EH (cell line): ENCODE results near the gene IRF2.

Experiments used
- DNase-seq: peaks from one replicate; pipeline ENCODE4 v3.0.0-alpha.2; 2015; ENCODE audit warnings: low read depth

Gene IRF2

DNA sequence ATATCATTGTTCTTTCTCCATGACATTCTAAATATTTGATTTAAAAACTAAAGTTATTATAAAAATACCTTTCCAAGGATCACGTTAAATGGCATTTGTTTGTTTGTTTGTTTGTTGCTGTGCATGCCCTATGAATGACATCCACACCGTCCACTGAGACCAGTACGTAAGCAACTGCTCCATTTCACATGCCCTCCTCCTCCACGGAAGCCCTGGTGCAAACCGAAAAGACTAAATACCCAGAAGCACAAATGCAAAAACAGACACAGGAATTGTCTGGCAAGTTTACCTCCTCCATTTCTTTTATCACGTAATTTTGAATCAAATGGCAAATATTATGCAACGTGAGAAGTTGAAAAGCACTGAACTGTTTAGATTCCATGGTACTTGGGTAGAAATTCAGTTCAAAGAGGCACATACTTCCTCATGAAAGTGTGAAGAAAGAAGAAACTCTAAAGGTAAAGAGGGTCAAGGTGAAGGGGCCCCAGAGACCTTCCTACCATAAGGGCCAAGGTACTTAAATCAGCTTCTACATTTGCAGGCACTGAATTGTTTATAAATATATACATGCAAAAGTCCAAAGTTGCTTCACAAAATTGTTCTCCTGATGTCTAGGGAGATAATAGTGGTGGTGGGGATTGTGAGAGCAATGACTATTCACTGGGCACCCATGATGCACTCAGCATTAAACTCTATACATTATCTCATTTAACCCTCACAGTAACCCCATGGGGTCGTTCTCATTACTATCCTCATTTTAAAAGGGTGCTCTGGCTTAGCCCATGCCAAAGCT is 23.4 kb downstream of the IRF2 start:
- DNase-seq, result no peak

DNA sequence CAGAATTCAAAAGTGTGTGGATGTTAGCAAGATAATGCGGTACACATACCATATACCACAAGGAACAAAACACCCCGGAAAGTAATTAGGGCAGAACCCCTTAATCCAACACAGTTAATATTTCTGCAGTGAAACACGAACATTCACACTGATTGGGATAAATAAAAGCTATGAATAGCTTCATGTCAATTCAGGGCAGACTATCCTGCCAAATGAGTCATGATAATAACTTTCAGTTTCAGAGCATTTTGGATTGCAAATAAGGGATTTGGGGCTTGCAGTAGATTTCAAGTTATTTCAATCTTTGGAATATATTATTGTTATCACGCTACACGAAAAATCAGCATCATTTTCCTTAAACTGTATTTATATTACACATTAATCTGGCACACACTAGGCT is 24.3 kb downstream of the IRF2 start:
- peak; percentile 77 for DNase-seq

DNA sequence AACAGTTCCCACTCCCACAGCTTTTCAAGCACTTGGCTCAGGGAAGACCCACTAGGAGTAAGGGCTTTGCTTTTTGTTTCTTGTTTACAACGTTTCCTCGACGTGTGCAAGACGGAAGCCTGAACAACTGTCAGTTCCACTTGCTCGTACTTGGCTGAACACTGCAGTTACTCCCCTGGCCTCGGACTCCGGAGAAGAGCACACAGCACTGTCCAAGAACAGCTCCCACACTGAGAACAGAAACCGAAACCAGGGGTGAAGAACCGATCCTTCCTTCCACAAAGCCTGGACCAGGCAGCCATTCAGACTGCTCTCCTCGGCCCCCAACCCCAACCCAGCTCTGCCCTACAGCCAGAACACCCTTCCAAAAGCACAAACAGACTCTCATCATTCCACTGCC is 25.5 kb downstream of the IRF2 start:
- DNase-seq, result peak; percentile 63

DNA sequence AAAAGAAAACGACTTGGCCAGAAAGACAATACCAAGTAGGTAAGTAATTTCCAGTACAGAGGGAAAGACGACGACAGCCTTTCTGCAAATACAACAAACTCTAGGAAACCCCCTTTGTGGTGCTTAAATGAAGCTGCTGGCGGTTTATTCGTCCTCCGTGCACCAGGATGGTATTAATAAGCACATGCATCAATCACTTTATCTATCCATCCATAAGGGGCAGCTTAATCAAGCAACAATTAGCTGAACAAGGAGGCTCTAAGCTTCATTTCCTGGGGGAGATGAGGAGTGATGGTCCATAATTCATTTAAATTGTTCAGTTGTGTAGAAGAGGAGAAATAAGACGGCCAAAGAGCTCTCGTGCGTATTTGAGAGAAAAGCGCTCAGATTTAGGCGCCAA is 26.2 kb downstream of the IRF2 start:
- no peak for DNase-seq

DNA sequence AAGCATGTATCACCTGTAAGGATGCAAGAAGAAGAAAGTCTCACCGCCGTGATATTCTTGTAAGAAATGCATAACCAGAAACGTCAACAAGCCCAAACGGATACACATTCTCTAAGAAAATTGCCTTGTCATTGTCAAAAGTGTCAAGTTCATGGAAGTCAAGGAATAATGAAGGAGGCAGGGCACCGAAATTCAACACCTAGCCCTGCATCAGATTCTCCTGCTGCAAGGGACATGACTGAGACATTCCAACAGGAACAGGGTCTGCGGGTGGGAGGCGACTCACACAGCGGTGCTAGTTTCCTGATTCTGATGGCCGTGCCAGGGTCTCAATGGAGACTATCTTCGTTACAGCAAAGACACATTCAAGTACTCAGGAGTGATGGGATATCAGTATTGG is 26.7 kb downstream of the IRF2 start:
- DNase-seq, result no peak

DNA sequence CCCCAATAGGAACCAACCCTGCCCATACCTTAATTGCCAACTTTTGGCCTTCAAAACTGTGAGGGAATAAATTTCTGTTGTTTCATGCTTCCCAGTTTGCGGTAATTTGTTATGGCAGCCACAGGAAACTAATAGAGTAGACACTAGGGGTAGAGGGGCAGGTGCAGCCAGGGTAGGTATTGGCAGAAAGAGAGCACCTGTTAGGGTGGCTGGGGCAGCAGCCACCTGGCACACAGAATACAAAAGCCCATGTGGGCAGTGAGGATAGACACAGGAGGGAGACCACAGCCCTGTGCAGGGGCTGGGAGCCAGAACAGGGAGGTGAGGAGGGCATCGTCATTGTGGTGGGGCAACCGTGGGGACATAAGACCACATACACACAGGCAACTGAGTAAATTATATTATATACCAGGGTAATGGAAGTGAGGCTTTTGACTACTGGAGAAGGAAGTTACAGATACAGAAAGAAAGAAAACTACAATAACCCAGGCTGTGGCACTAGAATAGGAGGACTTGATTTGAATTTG is 28.2 kb downstream of the IRF2 start:
- no peak for DNase-seq

DNA sequence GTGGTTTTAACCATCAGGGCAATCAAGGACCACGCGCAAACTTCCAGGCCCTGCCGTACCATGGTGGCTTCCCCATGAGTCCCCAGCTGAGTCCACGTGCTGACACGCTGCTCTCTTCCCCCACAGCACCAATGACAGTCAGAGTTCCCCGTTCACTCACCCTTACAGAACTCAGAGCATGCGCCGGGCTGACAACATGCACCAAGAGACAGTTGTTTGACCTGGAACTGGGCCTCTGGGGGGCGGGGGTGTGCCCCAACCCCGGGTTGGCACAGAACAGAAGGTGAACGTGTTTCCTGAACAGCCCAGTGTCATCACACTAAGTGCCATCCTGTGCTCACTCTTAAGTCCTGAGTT is 29.4 kb downstream of the IRF2 start:
- no peak for DNase-seq

DNA sequence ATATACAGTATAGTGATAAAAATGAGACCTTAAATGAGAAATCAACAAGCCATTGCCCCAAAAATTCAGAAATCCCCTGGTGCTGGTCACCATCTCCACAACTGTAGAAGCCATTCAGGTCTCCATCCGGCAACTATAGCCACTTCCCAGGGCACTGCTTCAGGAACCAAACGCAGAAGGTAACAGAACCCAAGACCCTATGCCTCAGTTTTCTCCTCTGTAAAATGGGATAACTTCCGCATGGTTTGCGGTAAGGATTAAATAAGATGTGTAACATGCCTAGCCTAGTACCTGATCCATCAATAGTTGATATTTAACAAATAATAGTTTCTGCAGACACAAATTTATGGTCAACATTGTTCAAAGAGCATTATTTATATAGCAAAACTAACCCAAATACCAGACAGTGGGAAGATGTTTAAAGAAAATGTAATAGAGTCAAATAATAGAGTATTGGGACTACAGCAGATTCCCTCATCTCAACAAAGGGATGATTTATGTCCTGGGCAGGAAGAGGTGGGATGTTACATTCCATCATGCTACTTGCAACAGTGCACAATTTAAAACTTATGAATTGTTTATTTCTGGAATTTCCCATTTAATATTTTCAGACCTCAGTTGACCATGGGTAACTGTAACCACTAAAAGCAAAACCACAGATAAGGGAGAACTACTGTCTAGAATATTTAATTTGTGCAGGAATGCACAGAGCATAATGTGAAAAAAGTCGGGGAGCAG is 30.0 kb downstream of the IRF2 start:
- peak; percentile 44 for DNase-seq

DNA sequence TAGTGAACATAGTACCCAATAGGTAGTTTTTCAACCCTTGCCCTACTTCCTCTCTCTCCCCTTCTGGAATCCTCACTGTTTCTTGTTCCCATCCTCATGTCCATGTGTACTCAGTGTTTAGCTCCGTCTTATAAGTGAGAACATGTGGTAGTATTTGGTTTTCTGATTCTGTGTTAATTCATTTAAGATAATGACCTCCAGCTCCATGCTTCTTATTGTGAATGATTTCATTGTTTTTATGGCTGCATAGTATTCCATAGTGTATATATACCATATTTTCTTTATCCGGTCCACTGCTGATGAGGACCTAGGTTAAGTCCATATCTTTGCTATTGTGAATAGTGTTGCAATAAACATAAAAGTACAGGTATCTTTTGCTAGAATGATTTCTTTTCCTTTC is 31.0 kb downstream of the IRF2 start:
- no peak for DNase-seq

DNA sequence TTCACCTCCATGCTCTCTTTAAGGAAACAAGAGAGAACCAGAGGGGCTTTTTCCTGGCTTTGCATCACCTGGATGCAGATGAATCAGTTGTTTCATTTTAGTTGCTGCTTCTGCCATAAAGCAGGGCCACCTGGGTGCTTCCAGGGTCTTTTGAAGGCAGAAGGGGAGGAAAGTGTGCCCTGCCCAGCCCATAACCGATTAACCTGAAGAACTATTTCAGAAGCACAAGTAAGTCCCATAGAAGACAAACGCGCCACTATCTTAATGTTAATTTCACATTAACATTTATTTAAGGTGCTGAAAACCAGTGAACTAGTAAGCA is 32.1 kb downstream of the IRF2 start:
- DNase-seq, result no peak

DNA sequence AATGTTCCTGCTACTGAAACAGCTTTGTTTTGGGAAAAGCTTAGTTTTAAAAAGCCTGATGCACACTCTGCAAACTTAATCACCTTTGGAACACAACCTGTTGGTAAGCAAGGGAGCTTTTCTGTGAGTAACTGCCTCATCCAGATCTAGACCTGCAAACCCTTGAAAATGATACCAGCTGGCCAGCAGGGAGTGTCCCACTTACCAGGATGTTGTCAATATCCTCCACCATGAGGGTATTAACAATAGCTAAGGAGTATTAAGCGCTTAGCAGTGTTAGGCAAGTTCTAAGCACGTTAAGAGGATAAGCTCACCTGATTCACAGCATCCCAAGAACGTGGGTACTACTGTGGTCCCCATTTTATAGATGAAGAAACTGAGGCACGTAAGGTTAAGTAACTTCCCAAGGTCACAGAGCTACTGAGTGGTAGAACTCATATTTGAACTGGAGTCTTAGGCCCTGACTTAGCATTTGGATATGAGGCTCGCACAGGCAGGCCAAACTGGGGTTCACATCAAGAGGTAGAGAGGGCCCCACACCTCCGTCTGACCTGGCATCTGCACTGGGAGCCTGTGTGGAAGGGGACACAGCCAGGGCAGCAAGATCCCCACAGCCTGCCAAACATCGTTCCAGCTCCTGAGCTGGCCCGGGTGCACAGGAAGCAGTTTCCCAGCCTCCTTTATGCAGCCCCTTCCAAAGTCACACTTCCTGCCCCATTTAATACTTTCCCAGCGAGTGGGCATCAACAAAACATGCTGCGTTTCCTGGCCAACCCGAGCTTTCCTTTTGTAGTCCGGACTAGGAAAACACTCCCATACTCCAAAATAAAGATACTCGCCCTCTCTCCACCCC is 32.7 kb downstream of the IRF2 start:
- peak; percentile 67 for DNase-seq

DNA sequence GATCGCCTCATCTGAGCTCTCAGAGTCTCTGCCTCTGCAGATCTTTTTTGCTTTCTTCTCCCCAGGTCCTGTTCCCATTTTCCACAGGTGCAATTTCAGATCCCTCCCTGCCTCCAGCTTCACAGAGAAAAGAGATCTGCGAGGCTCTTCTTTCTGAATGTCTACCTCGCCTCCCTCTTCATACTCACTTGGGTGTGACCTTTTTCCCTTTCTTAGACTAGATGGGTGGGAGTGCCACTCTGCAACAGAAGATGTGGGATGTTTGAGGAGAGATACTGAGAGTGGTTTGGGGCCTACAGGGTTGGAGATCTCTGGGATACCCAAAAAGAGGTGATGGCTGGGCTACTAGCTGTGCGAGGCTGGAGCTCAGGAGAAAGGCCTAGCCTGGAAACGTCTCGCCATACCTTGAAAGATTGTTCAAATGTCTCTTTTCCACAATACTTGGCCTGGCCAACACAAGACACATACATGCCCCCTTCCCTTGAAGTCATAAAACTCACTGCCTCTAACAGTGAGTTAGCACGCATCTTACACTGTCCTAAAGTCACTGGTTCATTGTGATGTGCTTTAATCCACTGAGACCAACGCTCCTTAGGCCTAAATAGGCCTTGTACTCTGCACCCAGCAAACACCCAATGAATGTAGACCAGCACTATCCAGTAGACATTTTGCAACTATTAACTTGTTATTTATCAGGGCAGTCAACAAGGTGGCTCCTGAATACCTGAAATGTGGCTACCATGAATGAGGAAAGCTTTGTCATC is 33.6 kb downstream of the IRF2 start:
- DNase-seq, result no peak

DNA sequence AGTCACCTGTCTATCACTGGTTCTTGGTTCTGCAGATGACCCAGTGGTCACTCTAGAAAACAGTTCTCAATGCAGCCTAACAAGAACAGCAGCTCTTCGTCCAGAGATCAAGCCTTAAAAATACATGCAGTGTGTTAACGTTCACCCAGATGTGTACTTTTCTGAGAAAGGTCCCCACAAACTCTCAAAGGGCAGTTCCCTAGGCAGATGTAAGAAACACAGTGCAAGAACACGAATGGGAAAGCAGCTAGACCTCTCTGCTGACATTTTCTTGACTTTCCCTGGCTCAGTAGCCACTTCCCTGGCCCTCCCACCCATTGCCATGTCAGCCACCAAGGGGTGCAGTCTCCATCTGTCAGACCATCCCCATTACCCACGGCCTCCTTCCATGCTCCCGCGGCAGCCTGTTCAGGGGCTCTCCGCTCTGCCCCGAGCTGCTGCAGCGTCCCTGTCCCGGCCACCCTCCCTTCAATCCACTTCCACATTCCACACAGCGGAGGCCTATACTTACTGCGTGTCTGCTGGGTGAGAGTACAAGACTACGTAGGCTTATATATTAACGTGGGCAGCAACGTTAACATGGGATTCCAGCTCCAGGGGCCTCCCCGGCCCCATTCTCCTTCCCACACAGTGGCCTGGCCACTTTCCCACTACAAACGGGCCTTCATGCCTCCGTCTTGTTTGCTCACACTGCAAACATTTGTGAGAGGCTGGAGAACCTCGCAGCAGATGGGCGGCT is 34.3 kb downstream of the IRF2 start:
- DNase-seq, result no peak

DNA sequence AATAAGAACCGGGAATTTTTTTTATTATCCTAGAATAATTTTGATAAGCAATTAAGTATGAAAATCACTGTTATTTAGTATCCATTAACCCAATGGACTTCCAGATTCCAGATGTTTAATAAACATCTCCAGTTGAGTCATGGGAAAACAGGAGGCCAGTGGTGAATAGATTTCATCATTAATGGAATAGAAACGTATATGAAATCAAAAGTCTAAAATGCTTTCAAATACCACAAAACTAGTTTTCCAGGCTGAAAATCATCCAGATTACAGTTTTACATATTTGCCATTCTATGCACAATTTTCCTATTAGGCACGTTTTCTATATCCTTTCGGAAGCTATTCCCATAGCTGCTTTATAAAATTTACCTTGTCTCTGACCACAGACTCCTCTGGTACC is 35.0 kb downstream of the IRF2 start:
- no peak for DNase-seq

DNA sequence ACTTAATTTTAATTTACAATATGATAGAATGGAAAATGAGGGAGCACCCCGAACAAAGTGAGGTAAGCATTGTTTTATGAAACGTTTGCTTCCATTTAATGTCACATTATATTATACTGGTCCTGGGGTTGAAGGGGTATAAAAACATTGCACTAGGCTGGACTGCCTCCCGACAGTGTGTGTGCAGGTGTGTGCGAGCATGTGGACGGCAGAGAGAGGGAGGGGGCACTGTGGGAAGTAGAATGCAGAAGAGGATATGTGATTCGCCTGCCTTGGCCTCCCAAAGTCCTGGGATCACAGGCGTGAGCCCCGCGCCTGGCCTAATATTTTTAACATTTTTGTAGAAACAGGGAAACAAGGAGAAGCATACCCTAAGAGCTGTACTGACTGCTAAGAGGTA is 36.0 kb downstream of the IRF2 start:
- DNase-seq, result no peak

DNA sequence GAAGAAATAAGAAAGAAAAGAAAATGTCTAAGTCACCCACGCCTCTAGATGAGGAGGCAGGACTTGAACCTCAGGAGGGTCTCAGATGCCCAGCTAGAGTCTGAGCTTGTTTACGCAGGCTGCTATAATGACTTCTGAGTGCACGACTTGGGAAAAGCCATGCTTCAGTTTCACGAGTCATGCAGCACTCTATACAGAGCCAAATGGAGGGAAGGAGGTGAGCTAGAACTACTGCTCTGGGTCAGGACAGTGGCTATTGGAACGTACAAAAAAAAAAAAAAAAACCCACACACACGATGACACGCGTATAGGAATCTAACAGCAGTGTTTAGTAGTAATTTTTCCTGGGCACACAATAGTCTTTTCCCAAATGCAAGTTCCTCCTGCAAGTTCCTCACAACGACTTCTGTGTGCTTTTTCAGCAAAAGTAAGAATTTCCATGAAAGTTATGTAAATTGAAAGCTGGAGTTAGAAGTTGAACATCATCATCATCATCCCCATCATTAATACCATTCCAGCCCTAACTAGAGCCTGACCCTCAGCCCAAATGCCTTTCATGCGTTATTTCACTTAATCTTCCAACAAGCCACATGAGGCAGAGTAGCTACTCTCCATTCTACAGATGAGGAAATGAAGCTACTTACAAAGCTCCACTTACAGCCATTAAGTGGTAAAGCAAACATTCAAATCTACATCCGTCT is 36.6 kb downstream of the IRF2 start:
- DNase-seq, result peak; percentile 30

DNA sequence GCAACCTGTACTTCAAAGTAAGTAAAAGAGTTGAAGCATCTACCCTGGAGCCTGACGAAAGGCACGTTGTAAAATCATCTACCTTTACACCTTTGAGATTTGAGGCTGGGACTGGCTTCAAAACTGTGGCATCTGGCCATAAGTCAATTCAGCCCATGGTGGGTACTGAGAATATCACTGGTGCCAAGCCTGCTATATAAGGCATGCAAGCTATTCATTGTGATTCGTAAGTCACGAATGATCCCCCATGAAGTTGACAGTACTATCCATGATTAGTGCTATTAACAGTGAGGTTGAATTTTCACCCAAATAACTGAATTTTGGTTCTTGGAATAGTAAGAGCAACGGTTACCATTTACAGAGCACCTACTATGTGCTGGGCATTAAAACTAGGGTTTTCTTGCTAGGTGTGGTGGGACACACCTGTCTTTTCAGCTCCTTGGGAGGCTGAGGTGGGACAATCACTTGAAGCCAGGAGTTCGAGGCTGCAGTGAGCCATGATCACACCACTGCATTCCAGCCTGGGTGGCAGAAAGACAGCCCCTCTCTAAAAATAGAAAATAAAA is 39.8 kb downstream of the IRF2 start:
- peak; percentile 32 for DNase-seq

DNA sequence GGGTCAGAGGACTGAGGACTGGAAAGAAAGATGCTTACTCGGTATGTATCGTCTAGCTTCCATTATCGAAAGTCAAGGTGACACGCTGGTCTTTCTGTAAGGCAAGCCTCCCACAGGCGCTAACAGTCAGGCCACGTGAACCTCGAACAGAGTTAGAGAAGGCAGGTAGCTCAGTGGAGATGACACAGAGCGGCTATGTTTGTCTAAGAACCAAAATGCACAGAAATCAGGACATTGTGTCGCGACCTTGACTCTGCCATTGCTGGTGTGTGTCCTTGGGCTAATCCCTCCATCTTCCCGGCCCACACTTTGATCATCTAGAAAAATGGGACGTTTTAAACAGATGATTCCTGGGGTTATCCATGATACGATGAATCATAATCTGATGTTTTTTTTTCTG is 40.3 kb downstream of the IRF2 start:
- DNase-seq, result no peak

DNA sequence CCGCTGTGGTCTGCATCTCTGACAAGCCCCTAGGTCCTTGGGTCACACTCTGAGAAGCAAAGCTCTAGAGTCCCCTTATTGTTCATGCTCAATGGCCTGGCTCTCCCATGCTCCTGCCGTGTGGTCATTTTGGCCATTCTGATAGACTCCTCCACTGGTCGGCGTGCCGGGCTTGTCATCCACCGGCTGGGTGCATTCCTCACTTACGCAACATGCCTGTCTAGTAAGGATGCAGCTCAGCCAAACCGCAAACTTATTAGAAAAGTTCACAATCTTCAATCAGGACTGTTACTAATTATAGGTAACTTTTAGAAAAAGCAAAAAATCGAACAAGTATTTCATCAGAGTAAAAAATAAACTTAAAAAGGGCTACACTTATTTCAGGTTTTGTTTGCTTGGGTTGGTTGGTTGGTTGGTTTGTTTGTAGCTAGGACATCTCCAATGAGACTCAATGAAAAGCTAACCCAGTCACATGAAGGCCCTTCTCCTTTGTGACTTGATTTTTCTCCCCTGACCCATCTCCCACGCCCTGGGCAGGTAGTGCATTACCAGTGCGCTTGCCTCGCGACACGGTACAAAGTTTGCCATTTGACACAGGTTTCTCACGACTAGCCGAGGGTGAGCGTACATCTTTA is 41.0 kb downstream of the IRF2 start:
- peak; percentile 6 for DNase-seq
